ENCODE results near the gene ATP5IF1.
A peak's percentile ranks its signal among the peaks of the same experiment; 100 is the strongest.

Gene ATP5IF1

GRCh38 chr1:28246427-28246832 is 10.5 kb downstream of the ATP5IF1 start:
- in situ Hi-C loops (cut with MboI; ENCODE audit: low sequenced_read_pairs): no loop called here
- H3K4me1 ChIP-seq: peaks cover 29% of the 10 kb centered on the region
- H3K27me3 ChIP-seq (ENCODE audit: low read depth): no peaks in the 10 kb centered on the region
- H3K36me3 ChIP-seq (replicated peaks): no peaks in the 10 kb centered on the region
- no peak for DNase-seq (ENCODE audit: low spot score in 2 of 2)
- no peaks in the 10 kb centered on the region for H3K9me3 ChIP-seq
- H3K4me3 ChIP-seq: peak overlapping the region; percentile 27

- Histone ChIP-seq H3K4me1 (peaks cover 29% of the 10 kb centered on the region), H3K27me3 (ENCODE audit: low read depth) (no peaks in the 10 kb centered on the region), H3K36me3 (replicated peaks) (no peaks in the 10 kb centered on the region), H3K4me3 (peak overlapping the region; percentile 11; the same call in 1 of the 2 replicates), H3K9me3 (no peaks in the 10 kb centered on the region)
- no peak for DNase-seq (ENCODE audit: low spot score in 2 of 2)
- in situ Hi-C loops (cut with MboI; ENCODE audit: low sequenced_read_pairs): no loop called here
These were observed 11.8 kb downstream of the ATP5IF1 start for GRCh38 chr1:28247612-28248272.

GRCh38 chr1:28248273-28249012 is 12.5 kb downstream of the ATP5IF1 start:
- Histone ChIP-seq H3K4me3 (peak overlapping the region; percentile 7; the same call in 1 of the 2 replicates), H3K4me1 (peaks cover 29% of the 10 kb centered on the region), H3K27me3 (ENCODE audit: low read depth) (no peaks in the 10 kb centered on the region), H3K9me3 (no peaks in the 10 kb centered on the region), H3K36me3 (replicated peaks) (no peaks in the 10 kb centered on the region)
- in situ Hi-C loops (cut with MboI; ENCODE audit: low sequenced_read_pairs): no loop called here
- DNase-seq (ENCODE audit: low spot score in 2 of 2): peak; percentile 70 to 87

- in situ Hi-C loops (cut with MboI; ENCODE audit: low sequenced_read_pairs): no loop called here
- no peaks in the 10 kb centered on the region for H3K27me3 ChIP-seq (ENCODE audit: low read depth)
- peaks cover 29% of the 10 kb centered on the region for H3K4me1 ChIP-seq
- peak; percentile 28 to 47 for DNase-seq (ENCODE audit: low spot score in 2 of 2)
- no peaks in the 10 kb centered on the region for H3K9me3 ChIP-seq
- H3K36me3 ChIP-seq (replicated peaks): no peaks in the 10 kb centered on the region
- peak overlapping the region; percentile 7; the same call in 1 of the 2 replicates for H3K4me3 ChIP-seq
These were observed 13.3 kb downstream of the ATP5IF1 start for GRCh38 chr1:28249013-28249865.

- in situ Hi-C loops (cut with MboI; ENCODE audit: low sequenced_read_pairs): loop anchor here (10.0 kb wide), 1 partner anchor 265 kb away; no protein-coding TSS in a partner anchor
- no peaks in the 10 kb centered on the region for H3K27me3 ChIP-seq (ENCODE audit: low read depth)
- no peaks in the 10 kb centered on the region for H3K36me3 ChIP-seq (replicated peaks)
- H3K9me3 ChIP-seq: no peaks in the 10 kb centered on the region
- H3K4me1 ChIP-seq: peaks cover 29% of the 10 kb centered on the region
- DNase-seq (ENCODE audit: low spot score in 2 of 2): no peak
- H3K4me3 ChIP-seq: no peak overlapping the region
These were observed 14.0 kb downstream of the ATP5IF1 start for GRCh38 chr1:28249866-28250295.

GRCh38 chr1:28256197-28256827 is 20.4 kb downstream of the ATP5IF1 start:
- DNase-seq (ENCODE audit: low spot score in 2 of 2): no peak
- in situ Hi-C loops (cut with MboI; ENCODE audit: low sequenced_read_pairs): loop anchor here (10.0 kb wide), 1 partner anchor 258 kb away; no protein-coding TSS in a partner anchor
- Histone ChIP-seq H3K36me3 (replicated peaks) (peaks cover 5% of the 10 kb centered on the region), H3K4me1 (peaks cover 11% of the 10 kb centered on the region), H3K9me3 (no peaks in the 10 kb centered on the region), H3K27me3 (ENCODE audit: low read depth) (no peaks in the 10 kb centered on the region), H3K4me3 (no peak overlapping the region)

- Histone ChIP-seq H3K4me1 (peaks cover 12% of the 10 kb centered on the region), H3K9me3 (no peaks in the 10 kb centered on the region), H3K36me3 (replicated peaks) (peaks cover 5% of the 10 kb centered on the region), H3K4me3 (no peak overlapping the region), H3K27me3 (ENCODE audit: low read depth) (no peaks in the 10 kb centered on the region)
- in situ Hi-C loops (cut with MboI; ENCODE audit: low sequenced_read_pairs): loop anchor here (10.0 kb wide), 1 partner anchor 257 kb away; no protein-coding TSS in a partner anchor
- DNase-seq (ENCODE audit: low spot score in 2 of 2): no peak
These were observed 21.8 kb downstream of the ATP5IF1 start for GRCh38 chr1:28257736-28258135.

GRCh38 chr1:28258628-28259251 is 22.8 kb downstream of the ATP5IF1 start:
- Histone ChIP-seq H3K36me3 (replicated peaks) (peaks cover 5% of the 10 kb centered on the region), H3K4me1 (peaks cover 12% of the 10 kb centered on the region), H3K27me3 (ENCODE audit: low read depth) (no peaks in the 10 kb centered on the region), H3K9me3 (no peaks in the 10 kb centered on the region), H3K4me3 (peak overlapping the region; percentile 100)
- no peak for DNase-seq (ENCODE audit: low spot score in 2 of 2)
- in situ Hi-C loops (cut with MboI; ENCODE audit: low sequenced_read_pairs): loop anchor here (10.0 kb wide), 1 partner anchor 256 kb away; no protein-coding TSS in a partner anchor

- in situ Hi-C loops (cut with MboI; ENCODE audit: low sequenced_read_pairs): loop anchor here (10.0 kb wide), 1 partner anchor 255 kb away; no protein-coding TSS in a partner anchor
These were observed 23.5 kb downstream of the ATP5IF1 start, which contains the start of gene SESN2 for GRCh38 chr1:28259252-28259933. TSS of gene SESN2 (plus strand) at chr1:28259518. CDS start at chr1:28259848, 330 bp downstream.

GRCh38 chr1:28259934-28260802 is 24.2 kb downstream of the ATP5IF1 start:
- in situ Hi-C loops (cut with MboI; ENCODE audit: low sequenced_read_pairs): loop anchor here (10.0 kb wide), 1 partner anchor 255 kb away; no protein-coding TSS in a partner anchor
- Histone ChIP-seq H3K4me3 (peak overlapping the region; percentile 100), H3K27me3 (ENCODE audit: low read depth) (no peaks in the 10 kb centered on the region), H3K36me3 (replicated peaks) (peaks cover 5% of the 10 kb centered on the region), H3K9me3 (no peaks in the 10 kb centered on the region), H3K4me1 (peaks cover 12% of the 10 kb centered on the region)
- DNase-seq (ENCODE audit: low spot score in 2 of 2): peak; percentile 84 to 92

More at GRCh38 chr1:28259252-28259933, 23.5 kb downstream of the ATP5IF1 start, which contains the start of gene SESN2:
- no peaks in the 10 kb centered on the region for H3K27me3 ChIP-seq (ENCODE audit: low read depth)
- H3K9me3 ChIP-seq: no peaks in the 10 kb centered on the region
- peak within 1 kb of the TSS; percentile 100 for H3K4me3 ChIP-seq
- DNase-seq (ENCODE audit: low spot score in 2 of 2): peak; percentile 94 to 99
- H3K4me1 ChIP-seq: peaks cover 12% of the 10 kb centered on the region
- peaks cover 5% of the 10 kb centered on the region for H3K36me3 ChIP-seq (replicated peaks)

- Histone ChIP-seq H3K4me3 (peak overlapping the region; percentile 100), H3K4me1 (peaks cover 14% of the 10 kb centered on the region), H3K36me3 (replicated peaks) (peaks cover 5% of the 10 kb centered on the region), H3K27me3 (ENCODE audit: low read depth) (no peaks in the 10 kb centered on the region), H3K9me3 (no peaks in the 10 kb centered on the region)
- in situ Hi-C loops (cut with MboI; ENCODE audit: low sequenced_read_pairs): no loop called here
- no peak for DNase-seq (ENCODE audit: low spot score in 2 of 2)
These were observed 24.9 kb downstream of the ATP5IF1 start for GRCh38 chr1:28260803-28261174.
